ENCODE data around the gene LTBP3. TPM values are rescaled to one million over a fixed set of nuclear protein-coding genes. Genes with fewer than 3 reads are reported as not detected.

The LTBP3 gene
- total and polyA plus RNA-seq, 2 of the 13 experiments (the other 11 are each of a cell fraction or from before 2014, with no cell fraction given): 12.2 to 68.1 TPM

DNA sequence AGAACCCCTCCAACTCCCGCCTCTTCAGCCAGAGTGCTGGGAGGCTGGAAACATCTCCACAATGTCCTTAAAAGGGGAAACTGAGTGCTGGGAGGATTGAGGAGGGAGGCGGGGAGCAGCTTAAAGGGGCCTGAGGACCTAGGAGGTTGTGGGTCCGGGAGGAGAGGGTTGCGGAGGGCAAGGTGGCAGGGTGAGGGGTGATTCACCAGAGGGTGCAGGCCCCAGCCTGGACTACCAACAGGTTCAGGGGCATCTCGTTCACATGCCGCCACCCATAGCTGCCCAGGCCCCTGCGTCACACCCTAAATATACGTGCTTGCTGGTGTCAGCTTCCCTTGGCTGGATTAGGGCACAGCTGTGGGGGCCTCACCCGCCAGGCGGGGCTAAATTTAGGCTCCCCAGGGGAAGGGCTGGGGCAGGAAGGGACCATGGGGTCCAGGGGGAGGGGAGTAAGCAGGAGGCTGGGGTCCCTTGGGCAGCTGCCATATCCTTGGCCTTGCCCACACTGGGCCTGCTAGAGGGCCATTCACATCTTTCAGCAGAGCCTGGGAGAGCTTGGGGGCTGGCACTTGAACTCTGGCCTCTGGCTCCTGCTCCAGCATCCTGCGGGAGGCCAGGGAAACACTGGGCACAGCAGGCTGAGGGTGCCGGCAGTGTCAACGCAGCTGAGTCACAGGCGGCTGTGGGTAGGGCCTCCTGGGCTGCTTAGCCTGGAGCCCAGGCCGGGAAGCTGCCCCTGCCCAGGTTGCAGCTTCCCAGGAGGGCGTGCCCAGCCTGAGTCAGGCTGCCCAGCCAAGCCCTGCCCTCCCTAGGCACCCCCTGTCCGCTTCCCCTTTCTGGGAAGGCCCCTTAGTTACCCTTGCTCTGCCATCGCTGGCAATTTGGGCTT lies 19.0 kb upstream of the LTBP3 start (continued):
- 0 out of 4 replicates have a peak, but pooled peaks of 1 of the 2 experiments have one; percentile 2 for TF ChIP-seq EP300 (IDR thresholded peaks at IDR 0.05; ENCODE audit: low read depth in 2 of 2, low read length in 2 of 2)
- no peak for TF ChIP-seq EP300 (CRISPR knock-in tag; IDR thresholded peaks at IDR 0.05; ENCODE audit: borderline replicate concordance)
- no peak for TF ChIP-seq CBX2 (IDR thresholded peaks at IDR 0.05; ENCODE audit: low read depth, low read length)
- no peak for TF ChIP-seq CBX2 (CRISPR knock-in tag; IDR thresholded peaks at IDR 0.05; ENCODE audit: low read depth)
- TF ChIP-seq CHD2 (IDR thresholded peaks at IDR 0.05; ENCODE audit: low read depth, low read length): no peak
- no peak for TF ChIP-seq ZNF362 (CRISPR knock-in tag; IDR thresholded peaks at IDR 0.05; ENCODE audit: borderline replicate concordance)
- TF ChIP-seq PHF21A (CRISPR knock-in tag; IDR thresholded peaks at IDR 0.05): no peak
- no peak for TF ChIP-seq ZNF263 (CRISPR knock-in tag; IDR thresholded peaks at IDR 0.05)
- TF ChIP-seq ZNF33A (CRISPR knock-in tag; IDR thresholded peaks at IDR 0.05; ENCODE audit: borderline replicate concordance): no peak
- no peak for TF ChIP-seq HOXA9 (CRISPR knock-in tag; IDR thresholded peaks at IDR 0.05; ENCODE audit: borderline replicate concordance)
- TF ChIP-seq NONO (IDR thresholded peaks at IDR 0.05): no peak
- TF ChIP-seq NONO (CRISPR knock-in tag; conservative IDR thresholded peaks at IDR 0.05): no peak
- TF ChIP-seq SMAD3 (CRISPR knock-in tag; IDR thresholded peaks at IDR 0.05): no peak
- TF ChIP-seq FOXK1 (CRISPR knock-in tag; IDR thresholded peaks at IDR 0.05; ENCODE audit: borderline replicate concordance, low read depth): no peak
- no peak for TF ChIP-seq TBX3 (IDR thresholded peaks at IDR 0.05; ENCODE audit: borderline replicate concordance)
- TF ChIP-seq ZNF337 (CRISPR knock-in tag; IDR thresholded peaks at IDR 0.05; ENCODE audit: borderline replicate concordance, low read depth): no peak
- no peak for TF ChIP-seq IKZF1 (IDR thresholded peaks at IDR 0.05)
- no peak for TF ChIP-seq CSRNP1 (CRISPR knock-in tag; IDR thresholded peaks at IDR 0.05)
- no peak for TF ChIP-seq ZNF101 (CRISPR knock-in tag; IDR thresholded peaks at IDR 0.05; ENCODE audit: borderline replicate concordance, low read depth)
- no peak for TF ChIP-seq DNMT1 (CRISPR knock-in tag; IDR thresholded peaks at IDR 0.05)
- no peak for TF ChIP-seq ZNF773 (CRISPR knock-in tag; IDR thresholded peaks at IDR 0.05; ENCODE audit: borderline replicate concordance)
- TF ChIP-seq U2AF2 (IDR thresholded peaks at IDR 0.05; ENCODE audit: low read depth, low read length): no peak
- TF ChIP-seq POLR2AphosphoS2 (IDR thresholded peaks at IDR 0.05; ENCODE audit: low read depth, low read length): no peak
- no peak for TF ChIP-seq ZNF234 (CRISPR knock-in tag; conservative IDR thresholded peaks at IDR 0.05)
- TF ChIP-seq RFX3 (CRISPR knock-in tag; IDR thresholded peaks at IDR 0.05): no peak
- TF ChIP-seq CBFB (CRISPR knock-in tag; IDR thresholded peaks at IDR 0.05): no peak
- TF ChIP-seq RARA (CRISPR knock-in tag; IDR thresholded peaks at IDR 0.05): peak; percentile 37; the same call in 1 of the 2 replicates
- peak; percentile 51 for TF ChIP-seq HNF4A (CRISPR knock-in tag; IDR thresholded peaks at IDR 0.05)
